Measurements from ENCODE around the gene GJB2. TPM values are rescaled to one million over a fixed set of nuclear protein-coding genes. Genes with fewer than 3 reads are reported as not detected.

GJB2 gene
- total RNA-seq, 1 donor from 2014 or later, result 0.23 TPM

DNA sequence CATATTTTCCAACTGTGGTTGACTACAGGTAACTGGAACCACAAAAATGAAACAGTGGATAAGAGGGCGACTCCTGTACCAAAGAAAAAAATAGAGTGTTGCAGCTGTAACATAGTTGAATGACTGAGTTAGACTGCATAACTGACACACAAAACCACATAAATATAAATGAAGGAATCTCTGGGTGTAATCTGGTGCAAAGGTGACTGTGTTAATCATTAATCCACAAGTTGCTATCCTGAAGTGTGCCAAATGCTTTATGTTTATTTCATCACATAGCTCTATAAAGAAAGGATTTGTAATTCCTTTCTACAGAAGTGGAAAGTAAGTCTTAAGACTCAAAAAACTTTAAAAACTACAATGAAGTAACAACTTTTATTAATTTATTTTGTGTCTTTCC, 6.0 kb upstream of the GJB2 start:
- Mint-ChIP-seq H3K27ac (ENCODE audit: unreplicated experiment) (no peak overlapping the region), H3K4me3 (ENCODE audit: unreplicated experiment) (no peak overlapping the region), H3K9me3 (ENCODE audit: unreplicated experiment) (no peaks in the 10 kb centered on the region), H3K36me3 (ENCODE audit: low read depth, unreplicated experiment) (no peaks in the 10 kb centered on the region), H3K4me1 (ENCODE audit: unreplicated experiment) (peaks cover 2% of the 10 kb centered on the region), H3K27me3 (ENCODE audit: unreplicated experiment) (peaks cover 11% of the 10 kb centered on the region)
- TF ChIP-seq, protein P1, sequence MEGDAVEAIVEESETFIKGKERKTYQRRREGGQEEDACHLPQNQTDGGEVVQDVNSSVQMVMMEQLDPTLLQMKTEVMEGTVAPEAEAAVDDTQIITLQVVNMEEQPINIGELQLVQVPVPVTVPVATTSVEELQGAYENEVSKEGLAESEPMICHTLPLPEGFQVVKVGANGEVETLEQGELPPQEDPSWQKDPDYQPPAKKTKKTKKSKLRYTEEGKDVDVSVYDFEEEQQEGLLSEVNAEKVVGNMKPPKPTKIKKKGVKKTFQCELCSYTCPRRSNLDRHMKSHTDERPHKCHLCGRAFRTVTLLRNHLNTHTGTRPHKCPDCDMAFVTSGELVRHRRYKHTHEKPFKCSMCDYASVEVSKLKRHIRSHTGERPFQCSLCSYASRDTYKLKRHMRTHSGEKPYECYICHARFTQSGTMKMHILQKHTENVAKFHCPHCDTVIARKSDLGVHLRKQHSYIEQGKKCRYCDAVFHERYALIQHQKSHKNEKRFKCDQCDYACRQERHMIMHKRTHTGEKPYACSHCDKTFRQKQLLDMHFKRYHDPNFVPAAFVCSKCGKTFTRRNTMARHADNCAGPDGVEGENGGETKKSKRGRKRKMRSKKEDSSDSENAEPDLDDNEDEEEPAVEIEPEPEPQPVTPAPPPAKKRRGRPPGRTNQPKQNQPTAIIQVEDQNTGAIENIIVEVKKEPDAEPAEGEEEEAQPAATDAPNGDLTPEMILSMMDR (IDR thresholded peaks at IDR 0.05; ENCODE audit: unreplicated experiment), result no peak
- no peak for DNase-seq (ENCODE audit: low spot score)

- H3K27me3 Mint-ChIP-seq (ENCODE audit: unreplicated experiment), result peaks cover 11% of the 10 kb centered on the region
- no peaks in the 10 kb centered on the region for H3K36me3 Mint-ChIP-seq (ENCODE audit: low read depth, unreplicated experiment)
- no peak overlapping the region for H3K27ac Mint-ChIP-seq (ENCODE audit: unreplicated experiment)
- TF ChIP-seq, protein P1 (IDR thresholded peaks at IDR 0.05; ENCODE audit: unreplicated experiment), result peak; percentile 89
- no peaks in the 10 kb centered on the region for H3K9me3 Mint-ChIP-seq (ENCODE audit: unreplicated experiment)
- DNase-seq (ENCODE audit: low spot score), result no peak
- no peak overlapping the region for H3K4me3 Mint-ChIP-seq (ENCODE audit: unreplicated experiment)
- H3K4me1 Mint-ChIP-seq (ENCODE audit: unreplicated experiment), result peaks cover 2% of the 10 kb centered on the region
These were observed 4.7 kb upstream of the GJB2 start for GRCh38 chr13:20197361-20197834.

- H3K27me3 Mint-ChIP-seq (ENCODE audit: unreplicated experiment), result peaks cover 11% of the 10 kb centered on the region
- H3K9me3 Mint-ChIP-seq (ENCODE audit: unreplicated experiment), result no peaks in the 10 kb centered on the region
- peaks cover 2% of the 10 kb centered on the region for H3K4me1 Mint-ChIP-seq (ENCODE audit: unreplicated experiment)
- no peak overlapping the region for H3K4me3 Mint-ChIP-seq (ENCODE audit: unreplicated experiment)
- no peaks in the 10 kb centered on the region for H3K36me3 Mint-ChIP-seq (ENCODE audit: low read depth, unreplicated experiment)
- no peak for DNase-seq (ENCODE audit: low spot score)
- TF ChIP-seq, protein P1 (IDR thresholded peaks at IDR 0.05; ENCODE audit: unreplicated experiment), result no peak
- no peak overlapping the region for H3K27ac Mint-ChIP-seq (ENCODE audit: unreplicated experiment)
These were observed 3.1 kb upstream of the GJB2 start for GRCh38 chr13:20195801-20196200.

DNA sequence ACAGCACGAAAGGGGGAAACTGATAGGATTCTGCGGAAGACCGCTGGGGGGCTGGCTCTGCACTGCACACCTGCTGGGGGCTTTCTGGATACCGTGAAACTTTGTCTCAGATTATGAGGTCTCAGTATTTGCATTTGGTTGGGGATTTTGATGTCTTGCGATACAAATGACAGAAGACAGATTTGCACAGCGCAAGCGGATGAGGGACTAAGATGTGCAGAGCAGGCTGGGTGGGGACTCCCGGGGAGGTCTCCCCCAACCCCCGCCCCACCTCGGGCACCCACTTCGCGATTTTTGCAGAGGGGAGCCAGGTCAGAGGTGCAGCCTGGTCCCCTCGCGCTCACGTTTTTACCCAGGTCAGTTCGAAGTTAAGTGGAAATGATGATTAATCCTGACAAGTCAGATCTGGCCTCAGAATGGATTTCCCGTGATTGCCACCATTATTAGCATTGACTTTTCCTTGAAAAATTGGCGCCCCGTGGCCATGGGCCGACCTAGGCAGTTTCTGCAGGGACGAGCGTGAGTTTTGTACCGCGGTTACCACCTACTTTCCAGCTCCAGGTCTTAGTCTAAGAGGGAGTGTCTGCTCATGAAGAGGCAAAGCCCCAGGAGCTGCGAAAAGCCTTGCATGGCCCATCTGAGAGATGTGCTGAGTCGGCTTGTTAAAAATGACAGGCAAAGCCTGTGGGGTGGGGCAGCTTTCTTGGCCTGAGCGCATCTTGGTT, 1.3 kb upstream of the GJB2 start:
- peaks cover 2% of the 10 kb centered on the region for H3K4me1 Mint-ChIP-seq (ENCODE audit: unreplicated experiment)
- no peak for DNase-seq (ENCODE audit: low spot score)
- peaks cover 19% of the 10 kb centered on the region for H3K27me3 Mint-ChIP-seq (ENCODE audit: unreplicated experiment)
- H3K9me3 Mint-ChIP-seq (ENCODE audit: unreplicated experiment), result no peaks in the 10 kb centered on the region
- H3K4me3 Mint-ChIP-seq (ENCODE audit: unreplicated experiment), result peak overlapping the region; percentile 72
- H3K27ac Mint-ChIP-seq (ENCODE audit: unreplicated experiment), result no peak overlapping the region
- TF ChIP-seq, protein P1 (IDR thresholded peaks at IDR 0.05; ENCODE audit: unreplicated experiment), result no peak
- H3K36me3 Mint-ChIP-seq (ENCODE audit: low read depth, unreplicated experiment), result no peaks in the 10 kb centered on the region

DNA sequence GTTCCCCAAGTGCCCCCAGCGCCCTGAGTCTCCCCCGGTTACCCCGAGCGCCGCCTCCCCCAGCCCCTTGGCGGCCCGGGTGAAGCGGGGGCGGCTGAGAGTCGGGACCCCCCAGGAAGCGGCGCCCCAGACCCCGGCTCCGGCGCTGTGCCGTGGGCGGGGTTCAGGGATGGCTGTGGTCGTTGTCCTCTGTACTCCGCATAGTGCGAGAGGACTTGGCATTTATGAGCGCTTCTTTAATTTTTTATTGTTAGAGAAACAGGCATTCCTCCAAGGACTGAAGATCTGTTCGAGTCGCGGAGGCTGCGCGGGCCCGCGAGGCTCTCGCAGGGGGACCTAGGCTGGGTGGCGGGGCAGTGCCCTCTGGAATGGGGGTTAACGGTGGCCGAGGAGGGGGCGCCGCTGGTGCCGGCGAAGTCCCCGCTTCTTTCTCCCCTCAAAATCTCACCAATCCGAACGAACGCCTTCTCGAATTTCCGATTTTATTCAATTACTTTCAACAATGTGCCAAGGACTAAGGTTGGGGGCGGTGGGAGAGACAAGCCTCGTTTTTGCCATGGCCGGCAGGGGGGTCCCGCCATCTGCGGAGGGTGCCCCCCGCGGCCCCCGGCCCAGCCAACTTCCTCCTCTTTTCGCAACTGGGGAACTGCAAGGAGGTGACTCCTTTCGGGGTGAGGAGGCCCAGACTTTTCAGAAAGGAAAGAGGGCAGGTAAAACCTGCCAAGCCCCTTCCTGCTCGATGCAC, 596 bp upstream of the GJB2 start:
- Mint-ChIP-seq H3K27me3 (ENCODE audit: unreplicated experiment) (peaks cover 20% of the 10 kb centered on the region), H3K4me1 (ENCODE audit: unreplicated experiment) (peaks cover 2% of the 10 kb centered on the region), H3K9me3 (ENCODE audit: unreplicated experiment) (no peaks in the 10 kb centered on the region), H3K36me3 (ENCODE audit: low read depth, unreplicated experiment) (no peaks in the 10 kb centered on the region), H3K4me3 (ENCODE audit: unreplicated experiment) (peak overlapping the region; percentile 65), H3K27ac (ENCODE audit: unreplicated experiment) (no peak overlapping the region)
- DNase-seq (ENCODE audit: low spot score), result no peak
- TF ChIP-seq, protein P1 (IDR thresholded peaks at IDR 0.05; ENCODE audit: unreplicated experiment), result no peak
